Gastrocnemius medialis (tissue), 4 donors: ENCODE results near the gene MYBPH.

Experiments
- CTCF ChIP-seq, 5 experiments: fragments of 450-650 bp in 3 of 5; fragments of 200-600 bp in 2 of 5; sonication (generic) in 2 of 5; IDR thresholded peaks in 4 of 5; conservative IDR thresholded peaks in 1 of 5; 1 replicate in 4 of 5; 2 replicates in 1 of 5; pipeline ENCODE4 v1.5.1; 2016 to 2019; ENCODE audit warnings: antibody characterized with exemption in 5 of 5, mild to moderate bottlenecking in 3 of 5, moderate library complexity in 3 of 5
- POLR2A ChIP-seq, 2 donors: fragments of 450-650 bp; IDR thresholded peaks; one replicate each; pipeline ENCODE4 v1.6.1; 2017; ENCODE audit warnings: antibody characterized with exemption in 2 of 2, mild to moderate bottlenecking in 2 of 2, moderate library complexity in 2 of 2

GRCh38 chr1:203151362-203152157, 24.1 kb downstream of the MYBPH start:
- TF ChIP-seq CTCF (IDR thresholded peaks at IDR 0.05 in 4 of 5, conservative IDR thresholded peaks at IDR 0.05 in 1 of 5) (no peak), POLR2A (IDR thresholded peaks at IDR 0.05) (no peak)
